HEK293 (cell line): ENCODE data around the gene PRKACG.

Source experiments
- CTCF ChIP-seq: fragments of 450-650 bp; formaldehyde crosslinking; IDR thresholded peaks from 2 replicates; pipeline ENCODE4 v1.5.1; 2016; ENCODE audit warnings: missing biosample characterization, missing genetic modification characterization
- REPIN1 ChIP-seq: fragments of 450-650 bp; formaldehyde crosslinking; IDR thresholded peaks from 2 replicates; pipeline ENCODE4 v1.5.1; 2017; ENCODE audit warnings: missing biosample characterization, missing genetic modification characterization, low read depth
- SP2 ChIP-seq: fragments of 450-650 bp; formaldehyde crosslinking; IDR thresholded peaks from 2 replicates; pipeline ENCODE4 v1.5.1; 2016; ENCODE audit warnings: missing biosample characterization, missing genetic modification characterization
- ZBTB20 ChIP-seq: fragments of 450-650 bp; formaldehyde crosslinking; IDR thresholded peaks from 2 replicates; pipeline ENCODE4 v1.5.1; 2016; ENCODE audit warnings: missing biosample characterization, missing genetic modification characterization
- ZNF132 ChIP-seq: fragments of 450-650 bp; formaldehyde crosslinking; IDR thresholded peaks from 2 replicates; pipeline ENCODE4 v1.5.1; 2017; ENCODE audit warnings: missing biosample characterization, missing genetic modification characterization, borderline replicate concordance
- ZNF510 ChIP-seq: fragments of 450-650 bp; formaldehyde crosslinking; IDR thresholded peaks from 2 replicates; pipeline ENCODE4 v1.5.1; 2018; ENCODE audit warnings: mild to moderate bottlenecking, missing genetic modification characterization, missing biosample characterization; ENCODE audit not compliant: insufficient replicate concordance
- ZNF670 ChIP-seq: fragments of 450-650 bp; formaldehyde crosslinking; IDR thresholded peaks from 2 replicates; pipeline ENCODE4 v1.5.1; 2016; ENCODE audit warnings: missing biosample characterization, missing genetic modification characterization, low read depth

- TF ChIP-seq ZNF132 (tag by site-specific recombination) (no peak), ZNF510 (tag by site-specific recombination) (no peak), CTCF (tag by site-specific recombination) (no peak), SP2 (tag by site-specific recombination) (no peak), ZBTB20 (tag by site-specific recombination) (no peak), REPIN1 (tag by site-specific recombination) (no peak), ZNF670 (tag by site-specific recombination) (no peak)
These were observed 26.7 kb upstream of the PRKACG start for GRCh38 chr9:69040646-69041045.
